ENCODE data around the gene CKAP2.
"Not testable (repeated sequence)": the region's sequence is repeated elsewhere in the genome, so short reads cannot be mapped to it uniquely, and the experiment has no call there.

CKAP2 gene

GRCh38 chr13:52454820-52455676 lies at the start of gene CKAP2:
TSS of gene CKAP2 (plus strand) at chr13:52455478. CDS start at chr13:52455557, 79 bp downstream.
- Histone ChIP-seq H3K4me3 (ENCODE audit: low read depth in 1 of 5, low read length in 5 of 5) (peak within 1 kb of the TSS; percentile 83 to 95 (median 93)), H3K4me1 (ENCODE audit: control insufficient read depth in 5 of 5, insufficient read depth in 5 of 5, low read length in 5 of 5) (peaks cover 2 to 24% (median 21%) of the 10 kb centered on the region in 5 donors), H3K36me3 (ENCODE audit: control insufficient read depth in 5 of 5, insufficient read depth in 5 of 5, low read length in 5 of 5) (no peaks in the 10 kb centered on the region), H3K27ac (ENCODE audit: low read depth, low read length) (peak within 1 kb of the TSS; percentile 76), H3K9ac (ENCODE audit: low read length in 5 of 5) (peak within 1 kb of the TSS in 4 of 5 donors; percentile 67 to 83 (median 81)), H3K27me3 (ENCODE audit: control insufficient read depth in 5 of 5, insufficient read depth in 4 of 5, low read length in 5 of 5) (no peaks in the 10 kb centered on the region), H3K9me3 (ENCODE audit: control insufficient read depth in 5 of 5, low read length in 5 of 5) (no peaks in the 10 kb centered on the region)

- Histone ChIP-seq H3K27me3 (ENCODE audit: control insufficient read depth in 5 of 5, insufficient read depth in 4 of 5, low read length in 5 of 5) (no peaks in the 10 kb centered on the region), H3K27ac (ENCODE audit: low read depth, low read length) (peak within 1 kb of the TSS; percentile 62), H3K4me3 (ENCODE audit: low read depth in 1 of 5, low read length in 5 of 5) (peak within 1 kb of the TSS; percentile 62 to 81 (median 76)), H3K36me3 (ENCODE audit: control insufficient read depth in 5 of 5, insufficient read depth in 5 of 5, low read length in 5 of 5) (peaks cover 0 to 3% (median 0%) of the 10 kb centered on the region in 5 donors), H3K4me1 (ENCODE audit: control insufficient read depth in 5 of 5, insufficient read depth in 5 of 5, low read length in 5 of 5) (peaks cover 0 to 28% (median 13%) of the 10 kb centered on the region in 5 donors), H3K9me3 (ENCODE audit: control insufficient read depth in 5 of 5, low read length in 5 of 5) (no peaks in the 10 kb centered on the region), H3K9ac (ENCODE audit: low read length in 5 of 5) (peak within 1 kb of the TSS in 4 of 5 donors; percentile 26 to 78 (median 66))
These were observed 49.3 kb upstream of the CKAP2 start, which contains the start of gene THSD1 for GRCh38 chr13:52405767-52406494. TSS of gene THSD1 (minus strand) at chr13:52406172. CDS start at chr13:52402600, 3,572 bp downstream.

GRCh38 chr13:52406629-52407028 lies 48.6 kb upstream of the CKAP2 start:
- peak overlapping the region in 3 of 5 donors; percentile 44 to 81 (median 76) for H3K4me3 ChIP-seq (ENCODE audit: low read depth in 1 of 5, low read length in 5 of 5)

GRCh38 chr13:52407436-52407835 lies 47.8 kb upstream of the CKAP2 start:
- not testable (repeated sequence) for H3K9ac ChIP-seq (ENCODE audit: low read length in 5 of 5); H3K27me3 ChIP-seq (ENCODE audit: control insufficient read depth in 5 of 5, insufficient read depth in 4 of 5, low read length in 5 of 5); H3K9me3 ChIP-seq (ENCODE audit: control insufficient read depth in 5 of 5, low read length in 5 of 5); H3K4me3 ChIP-seq (ENCODE audit: low read depth in 1 of 5, low read length in 5 of 5); H3K27ac ChIP-seq (ENCODE audit: low read depth, low read length); H3K36me3 ChIP-seq (ENCODE audit: control insufficient read depth in 5 of 5, insufficient read depth in 5 of 5, low read length in 5 of 5)
- peaks cover 0 to 33% (median 22%) of the 10 kb centered on the region in 5 donors for H3K4me1 ChIP-seq (ENCODE audit: control insufficient read depth in 5 of 5, insufficient read depth in 5 of 5, low read length in 5 of 5)

More at GRCh38 chr13:52406629-52407028, 48.6 kb upstream of the CKAP2 start:
- H3K9ac ChIP-seq (ENCODE audit: low read length in 5 of 5) = peak overlapping the region in 1 of 5 donors; percentile 56
- no peaks in the 10 kb centered on the region for H3K27me3 ChIP-seq (ENCODE audit: control insufficient read depth in 5 of 5, insufficient read depth in 4 of 5, low read length in 5 of 5)
- H3K36me3 ChIP-seq (ENCODE audit: control insufficient read depth in 5 of 5, insufficient read depth in 5 of 5, low read length in 5 of 5) = peaks cover 0 to 4% (median 3%) of the 10 kb centered on the region in 5 donors
- peaks cover 0 to 28% (median 17%) of the 10 kb centered on the region in 5 donors for H3K4me1 ChIP-seq (ENCODE audit: control insufficient read depth in 5 of 5, insufficient read depth in 5 of 5, low read length in 5 of 5)
- H3K9me3 ChIP-seq (ENCODE audit: control insufficient read depth in 5 of 5, low read length in 5 of 5) = no peaks in the 10 kb centered on the region
- peak overlapping the region; percentile 62 for H3K27ac ChIP-seq (ENCODE audit: low read depth, low read length)

GRCh38 chr13:52408071-52408658 lies 47.1 kb upstream of the CKAP2 start:
- H3K27ac ChIP-seq (ENCODE audit: low read depth, low read length); H3K27me3 ChIP-seq (ENCODE audit: control insufficient read depth in 5 of 5, insufficient read depth in 4 of 5, low read length in 5 of 5); H3K36me3 ChIP-seq (ENCODE audit: control insufficient read depth in 5 of 5, insufficient read depth in 5 of 5, low read length in 5 of 5); H3K9me3 ChIP-seq (ENCODE audit: control insufficient read depth in 5 of 5, low read length in 5 of 5); H3K4me3 ChIP-seq (ENCODE audit: low read depth in 1 of 5, low read length in 5 of 5); H3K9ac ChIP-seq (ENCODE audit: low read length in 5 of 5): not testable (repeated sequence)
- H3K4me1 ChIP-seq (ENCODE audit: control insufficient read depth in 5 of 5, insufficient read depth in 5 of 5, low read length in 5 of 5) = peaks cover 0 to 31% (median 26%) of the 10 kb centered on the region in 5 donors

GRCh38 chr13:52411629-52412028 lies 43.6 kb upstream of the CKAP2 start:
- peaks cover 20 to 28% (median 21%) of the 10 kb centered on the region in 5 donors for H3K36me3 ChIP-seq (ENCODE audit: control insufficient read depth in 5 of 5, insufficient read depth in 5 of 5, low read length in 5 of 5)
- no peak overlapping the region for H3K4me3 ChIP-seq (ENCODE audit: low read depth in 1 of 5, low read length in 5 of 5)
- H3K9me3 ChIP-seq (ENCODE audit: control insufficient read depth in 5 of 5, low read length in 5 of 5) = no peaks in the 10 kb centered on the region
- peaks cover 0 to 19% (median 13%) of the 10 kb centered on the region in 5 donors for H3K4me1 ChIP-seq (ENCODE audit: control insufficient read depth in 5 of 5, insufficient read depth in 5 of 5, low read length in 5 of 5)
- peak overlapping the region; percentile 11 for H3K27ac ChIP-seq (ENCODE audit: low read depth, low read length)
- H3K9ac ChIP-seq (ENCODE audit: low read length in 5 of 5) = no peak overlapping the region
- no peaks in the 10 kb centered on the region for H3K27me3 ChIP-seq (ENCODE audit: control insufficient read depth in 5 of 5, insufficient read depth in 4 of 5, low read length in 5 of 5)

- Histone ChIP-seq H3K4me1 (ENCODE audit: control insufficient read depth in 5 of 5, insufficient read depth in 5 of 5, low read length in 5 of 5) (peaks cover 0 to 19% (median 13%) of the 10 kb centered on the region in 5 donors), H3K27me3 (ENCODE audit: control insufficient read depth in 5 of 5, insufficient read depth in 4 of 5, low read length in 5 of 5) (no peaks in the 10 kb centered on the region), H3K4me3 (ENCODE audit: low read depth in 1 of 5, low read length in 5 of 5) (no peak overlapping the region), H3K9ac (ENCODE audit: low read length in 5 of 5) (no peak overlapping the region), H3K27ac (ENCODE audit: low read depth, low read length) (peak overlapping the region; percentile 11), H3K36me3 (ENCODE audit: control insufficient read depth in 5 of 5, insufficient read depth in 5 of 5, low read length in 5 of 5) (peaks cover 23 to 31% (median 26%) of the 10 kb centered on the region in 5 donors), H3K9me3 (ENCODE audit: control insufficient read depth in 5 of 5, low read length in 5 of 5) (no peaks in the 10 kb centered on the region)
These were observed 43.1 kb upstream of the CKAP2 start for GRCh38 chr13:52412128-52412527.

GRCh38 chr13:52414051-52414450 lies 41.2 kb upstream of the CKAP2 start:
- Histone ChIP-seq H3K4me1 (ENCODE audit: control insufficient read depth in 5 of 5, insufficient read depth in 5 of 5, low read length in 5 of 5) (peaks cover 0 to 21% (median 13%) of the 10 kb centered on the region in 5 donors), H3K27me3 (ENCODE audit: control insufficient read depth in 5 of 5, insufficient read depth in 4 of 5, low read length in 5 of 5) (no peaks in the 10 kb centered on the region), H3K27ac (ENCODE audit: low read depth, low read length) (no peak overlapping the region), H3K36me3 (ENCODE audit: control insufficient read depth in 5 of 5, insufficient read depth in 5 of 5, low read length in 5 of 5) (peaks cover 32 to 40% (median 37%) of the 10 kb centered on the region in 5 donors), H3K9ac (ENCODE audit: low read length in 5 of 5) (no peak overlapping the region), H3K4me3 (ENCODE audit: low read depth in 1 of 5, low read length in 5 of 5) (no peak overlapping the region), H3K9me3 (ENCODE audit: control insufficient read depth in 5 of 5, low read length in 5 of 5) (no peaks in the 10 kb centered on the region)

- no peaks in the 10 kb centered on the region for H3K27me3 ChIP-seq (ENCODE audit: control insufficient read depth in 5 of 5, insufficient read depth in 4 of 5, low read length in 5 of 5)
- H3K4me3 ChIP-seq (ENCODE audit: low read depth in 1 of 5, low read length in 5 of 5) = no peak overlapping the region
- peak overlapping the region; percentile 3 for H3K27ac ChIP-seq (ENCODE audit: low read depth, low read length)
- H3K36me3 ChIP-seq (ENCODE audit: control insufficient read depth in 5 of 5, insufficient read depth in 5 of 5, low read length in 5 of 5) = peaks cover 33 to 47% (median 42%) of the 10 kb centered on the region in 5 donors
- no peaks in the 10 kb centered on the region for H3K9me3 ChIP-seq (ENCODE audit: control insufficient read depth in 5 of 5, low read length in 5 of 5)
- H3K4me1 ChIP-seq (ENCODE audit: control insufficient read depth in 5 of 5, insufficient read depth in 5 of 5, low read length in 5 of 5) = peaks cover 0 to 26% (median 13%) of the 10 kb centered on the region in 5 donors
- H3K9ac ChIP-seq (ENCODE audit: low read length in 5 of 5) = no peak overlapping the region
These were observed 40.3 kb upstream of the CKAP2 start for GRCh38 chr13:52414963-52415362.
